ENCODE measurements around the gene BRI3BP. TPM values are rescaled to one million over a fixed set of nuclear protein-coding genes. Genes with fewer than 3 reads are reported as not detected.

The BRI3BP gene
- total RNA-seq, 1 experiment from 2014 or later, result 19.6 TPM

- peaks cover 2% of the 10 kb centered on the region; the same call in 1 of the 2 replicates for H3K36me3 ChIP-seq (ENCODE audit: control insufficient read depth, insufficient read depth, low read length)
- intact Hi-C loops (cut with micrococcal nuclease; ENCODE audit: unreplicated experiment), result no loop called here
- no peak overlapping the region for H3K4me3 Mint-ChIP-seq (ENCODE audit: unreplicated experiment)
- peaks cover 55% of the 10 kb centered on the region for H3K36me3 Mint-ChIP-seq (ENCODE audit: insufficient read depth, unreplicated experiment)
- H3K27me3 Mint-ChIP-seq (ENCODE audit: insufficient read depth, unreplicated experiment), result no peaks in the 10 kb centered on the region
- H3K27ac Mint-ChIP-seq (ENCODE audit: unreplicated experiment), result no peak overlapping the region
- BruUV-seq (replicated peaks), result no TSS peak
- H3K4me3 ChIP-seq (ENCODE audit: low read depth, low read length), result no peak overlapping the region
- no peaks in the 10 kb centered on the region for H3K4me1 Mint-ChIP-seq (ENCODE audit: low read depth, unreplicated experiment)
- ChIA-PET POLR2A (no interaction called here), CTCF (no interaction called here)
- TF ChIP-seq CTCF (IDR thresholded peaks at IDR 0.05; ENCODE audit: insufficient read depth in 1 of 2, low read depth in 1 of 2, low read length in 1 of 2, severe bottlenecking in 1 of 2, unreplicated experiment in 1 of 2), result no peak
- no peaks in the 10 kb centered on the region for H3K9me3 ChIP-seq
- H3K27me3 ChIP-seq (replicated peaks; ENCODE audit: control insufficient read depth, insufficient read depth, low read length), result no peaks in the 10 kb centered on the region
- DNase-seq, result no peak
- no peaks in the 10 kb centered on the region for H3K4me1 ChIP-seq
- H3K9me3 Mint-ChIP-seq (ENCODE audit: unreplicated experiment), result no peaks in the 10 kb centered on the region
These were observed 86.5 kb downstream of the BRI3BP start for GRCh38 chr12:125079648-125080645.

Other genes starting within 250 kb of the BRI3BP start
- gene SCARB1, start 129.8 kb upstream of the BRI3BP start, total RNA-seq (2022), result 104 and 106 TPM in 2 replicates
- 782 and 880 TPM in 2 replicates for gene UBC, start 79.0 kb upstream of the BRI3BP start, total RNA-seq (2022)
- 34.9 and 35.9 TPM in 2 replicates for gene DHX37, start 4.5 kb upstream of the BRI3BP start, total RNA-seq (2022)
- gene AACS, start 71.8 kb downstream of the BRI3BP start, total RNA-seq (2022), result 31.3 and 31.8 TPM in 2 replicates
- not detected in 2 replicates for gene TMEM132B, start 192.7 kb downstream of the BRI3BP start, total RNA-seq (2022)

Measured in Caco-2 (cell line).